Activated CD8-positive, alpha-beta memory T cell treated with anti-CD3 and anti-CD28 coated beads, Interleukin-2, amount 50 U/mL, for 1 hour (primary cell): ENCODE results near the gene MCF2L2.
"Not testable (repeated sequence)": the region's sequence is repeated elsewhere in the genome, so short reads cannot be mapped to it uniquely, and the experiment has no call there.

ENCODE experiments used
- DNase-seq: peaks from one replicate; pipeline ENCODE4 v3.0.0-alpha.2; 2020; ENCODE audit errors: extremely low read depth

Gene MCF2L2

GRCh38 chr3:183444748-183445147 lies 16.3 kb upstream of the MCF2L2 start:
- no peak for DNase-seq

DNA sequence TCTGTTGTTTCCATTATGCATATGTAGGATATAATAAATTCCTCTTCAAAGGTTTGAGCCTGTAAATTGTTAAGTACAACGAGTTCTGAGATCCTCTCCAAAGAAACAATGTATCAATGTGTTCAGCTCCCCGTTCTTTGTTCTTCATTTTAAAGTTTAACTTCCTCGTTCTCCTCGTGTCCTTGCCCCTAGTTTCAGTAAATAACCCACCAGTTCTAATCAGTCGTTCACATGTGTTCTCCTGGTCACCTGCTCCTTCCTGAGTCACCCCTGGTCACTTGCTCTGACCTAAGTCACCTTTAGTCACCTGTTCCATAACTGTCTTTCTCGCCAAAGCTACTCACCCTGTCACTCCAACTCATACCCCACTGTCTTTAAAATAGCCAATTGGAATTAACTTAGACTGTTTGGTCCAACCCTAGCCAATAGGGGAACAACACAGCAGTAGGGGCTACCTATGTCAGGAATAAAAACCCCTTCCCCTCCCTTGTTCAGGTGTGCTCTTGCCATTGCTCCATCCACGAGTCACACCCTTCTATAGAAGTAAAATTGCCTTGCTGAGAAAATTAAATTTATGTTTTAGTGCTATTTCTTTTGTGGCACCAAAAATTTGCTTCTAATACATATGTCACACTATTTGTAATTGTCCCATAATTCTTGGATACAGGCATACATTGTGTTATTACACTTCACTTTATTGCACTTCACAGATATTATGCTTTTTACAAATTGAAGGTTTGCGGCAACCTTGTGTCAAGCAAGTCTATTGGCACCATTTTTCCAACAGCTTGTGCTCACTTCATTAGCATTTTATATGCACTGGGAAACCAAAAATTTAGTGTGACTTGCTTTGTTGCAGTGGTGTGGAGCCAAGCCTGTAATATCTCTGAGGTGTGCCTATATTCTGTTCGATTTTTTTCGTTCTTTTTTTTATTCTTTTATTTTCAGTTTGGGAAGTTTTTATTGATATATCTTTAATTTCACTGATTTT lies 15.3 kb upstream of the MCF2L2 start:
- DNase-seq = no peak

DNA sequence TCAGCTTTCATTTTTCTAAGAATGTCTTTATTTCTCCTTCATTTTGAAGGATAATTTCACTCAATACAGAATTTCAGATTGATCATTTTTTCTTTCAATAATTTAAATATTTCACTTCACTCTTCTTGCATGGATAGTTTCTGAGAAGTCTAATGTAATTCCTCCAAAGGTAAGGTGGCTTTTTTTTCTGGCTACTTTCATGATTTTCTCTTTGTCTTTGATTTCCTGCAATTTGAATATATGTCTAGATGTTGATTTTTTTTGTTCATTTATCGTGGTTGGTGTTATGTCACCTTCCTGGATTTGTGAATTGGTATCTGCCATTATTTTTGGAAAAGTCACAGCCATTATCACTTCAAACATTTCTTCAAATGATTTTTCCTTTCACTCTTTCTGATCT lies 14.6 kb upstream of the MCF2L2 start:
- DNase-seq = no peak

DNA sequence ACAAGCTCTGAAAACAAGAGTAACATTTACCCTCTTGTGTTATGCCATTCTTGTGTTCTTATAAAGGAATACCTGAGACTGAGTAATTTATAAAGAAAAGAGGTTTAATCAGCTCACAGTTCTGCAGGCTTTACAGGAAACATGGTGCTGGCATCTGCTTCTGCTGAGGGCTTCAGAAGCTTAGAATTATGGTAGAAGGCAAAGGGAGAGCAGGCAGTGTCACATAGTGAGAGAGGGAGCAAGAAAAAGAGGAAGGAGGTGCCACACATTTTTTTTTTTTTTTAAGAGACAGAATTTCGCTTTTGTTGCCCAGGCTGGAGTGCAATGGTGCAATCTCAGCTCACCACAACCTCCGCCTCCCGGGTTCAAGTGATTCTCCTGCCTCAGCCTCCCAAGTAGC lies 12.1 kb upstream of the MCF2L2 start:
- DNase-seq = not testable (repeated sequence)

DNA sequence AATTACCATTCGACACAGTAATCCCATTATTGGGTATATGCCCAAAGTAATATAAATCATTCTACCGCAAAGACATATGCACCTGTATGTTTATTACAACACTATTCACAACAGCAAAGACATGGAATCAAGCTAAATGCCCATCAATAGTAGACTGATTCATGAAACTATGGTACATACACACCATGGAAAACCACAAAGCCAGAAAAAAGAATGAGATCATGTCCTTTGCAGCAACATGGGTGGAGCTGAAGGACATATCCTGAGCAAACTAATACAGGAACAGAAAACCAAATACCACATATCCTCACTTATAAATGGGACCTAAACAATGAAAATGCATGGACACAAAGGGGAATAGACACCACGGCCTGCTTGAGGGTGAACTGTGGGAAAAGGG lies 11.1 kb upstream of the MCF2L2 start:
- no peak for DNase-seq

- DNase-seq = no peak
Measured at GRCh38 chr3:183438735-183439134, 10.3 kb upstream of the MCF2L2 start.

GRCh38 chr3:183437666-183438564 lies 9.5 kb upstream of the MCF2L2 start:
- no peak for DNase-seq

DNA sequence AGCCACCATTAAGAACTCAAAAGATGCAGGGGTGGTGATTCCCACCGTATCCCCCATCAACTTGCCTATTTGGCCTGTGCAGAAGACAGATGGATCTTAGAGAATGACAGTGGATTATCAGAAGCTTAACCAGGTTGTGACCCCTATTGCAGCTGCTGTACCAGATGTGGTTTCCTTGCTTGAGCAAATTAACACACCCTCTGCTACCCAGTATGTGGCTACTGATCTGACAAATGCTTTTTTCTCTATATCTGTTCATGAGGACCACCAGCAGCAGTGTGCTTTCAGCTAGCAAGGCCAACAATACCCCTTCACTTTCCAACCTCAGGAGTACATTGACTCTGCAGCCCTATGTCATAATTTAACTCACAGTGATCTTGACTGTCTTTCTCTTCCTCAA lies 8.6 kb upstream of the MCF2L2 start:
- DNase-seq = no peak

- no peak for DNase-seq
Measured at GRCh38 chr3:183435661-183436060, 7.2 kb upstream of the MCF2L2 start.

GRCh38 chr3:183434992-183435391 lies 6.6 kb upstream of the MCF2L2 start:
- no peak for DNase-seq

DNA sequence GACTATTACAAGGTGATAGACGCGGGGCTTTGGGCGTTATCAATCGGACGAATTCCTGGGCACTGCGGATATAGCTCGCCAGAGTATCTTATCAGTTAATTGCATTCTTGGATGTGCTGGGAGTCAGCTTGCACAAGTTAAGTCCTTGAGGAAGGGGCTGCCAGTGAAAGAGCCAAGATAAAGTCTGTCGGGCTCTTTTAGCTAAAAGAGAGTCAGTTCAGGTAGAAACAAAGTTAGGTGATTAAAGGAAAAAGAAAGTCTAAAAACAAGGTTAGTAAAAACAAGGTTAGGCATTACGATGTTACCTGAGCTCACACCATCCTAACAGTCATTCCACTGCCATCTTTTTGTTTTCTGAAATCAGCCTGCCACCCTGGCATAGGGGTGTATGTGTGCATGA lies 6.1 kb upstream of the MCF2L2 start:
- no peak for DNase-seq

DNA sequence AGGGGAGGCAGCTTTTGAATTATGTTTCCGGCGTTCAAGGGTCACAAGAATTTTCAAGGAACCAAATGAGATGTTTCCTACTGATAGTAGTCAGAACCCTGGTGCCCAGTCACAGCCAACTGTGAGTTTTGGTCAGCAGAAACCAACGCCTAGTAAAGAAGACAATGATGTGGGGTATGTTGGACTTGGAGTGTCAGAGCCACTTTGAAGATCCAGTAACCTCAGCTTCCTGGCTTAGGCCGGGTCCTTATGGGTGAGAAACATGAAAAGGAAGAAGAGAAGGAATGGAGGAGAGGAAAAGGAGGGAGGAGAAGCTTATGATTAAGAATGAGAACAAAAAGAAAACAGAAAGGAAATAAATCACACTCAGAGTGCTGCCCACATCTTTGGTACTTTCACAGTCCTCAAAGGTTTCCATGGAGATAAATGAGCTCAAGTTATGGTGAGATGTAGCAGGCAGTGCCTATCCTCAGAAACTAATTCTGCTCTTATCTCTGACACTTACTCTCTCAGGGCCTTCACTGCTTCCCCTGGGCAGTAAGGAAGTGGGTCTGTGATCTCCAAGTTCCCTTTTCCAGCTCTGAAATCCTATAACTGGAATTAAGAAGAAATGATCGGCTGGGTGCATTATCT lies 2.0 kb upstream of the MCF2L2 start:
- no peak for DNase-seq

DNA sequence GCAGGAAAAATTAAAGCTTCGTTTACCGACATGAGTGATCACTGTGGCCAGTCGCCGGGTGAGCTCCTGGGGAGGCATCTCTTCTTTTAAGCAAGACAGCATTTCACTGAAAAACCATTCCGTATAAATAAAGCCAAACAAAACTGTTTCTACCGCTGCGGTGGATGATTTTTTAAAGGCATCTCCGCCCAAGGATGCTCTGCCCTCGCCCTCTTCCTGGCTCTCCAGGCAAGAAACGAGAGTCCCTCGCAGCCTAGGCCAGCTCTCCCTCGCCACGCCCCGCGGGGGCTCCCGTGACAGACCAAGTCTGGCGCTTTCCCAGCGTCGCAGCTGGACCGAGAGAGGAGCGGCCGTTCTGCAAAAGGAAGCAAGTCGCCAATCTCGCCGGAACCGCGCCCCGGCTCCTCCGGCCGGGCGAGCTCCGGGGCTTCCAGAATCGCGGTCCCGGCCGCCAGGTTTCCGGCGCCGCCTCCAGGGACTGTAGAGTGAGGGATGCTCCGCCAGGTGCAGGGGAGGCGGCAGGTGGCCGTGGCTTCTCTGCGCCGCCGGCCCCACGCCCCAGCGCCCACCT lies 458 bp downstream of the MCF2L2 start:
- no peak for DNase-seq

GRCh38 chr3:183427196-183427875 lies 1.1 kb downstream of the MCF2L2 start:
- DNase-seq = no peak

GRCh38 chr3:183418807-183419206 lies 9.6 kb downstream of the MCF2L2 start:
- not testable (repeated sequence) for DNase-seq

- DNase-seq = no peak
Measured at GRCh38 chr3:183411216-183411922, 17.1 kb downstream of the MCF2L2 start.

- DNase-seq = no peak
Measured at GRCh38 chr3:183410759-183411158, 17.7 kb downstream of the MCF2L2 start.

DNA sequence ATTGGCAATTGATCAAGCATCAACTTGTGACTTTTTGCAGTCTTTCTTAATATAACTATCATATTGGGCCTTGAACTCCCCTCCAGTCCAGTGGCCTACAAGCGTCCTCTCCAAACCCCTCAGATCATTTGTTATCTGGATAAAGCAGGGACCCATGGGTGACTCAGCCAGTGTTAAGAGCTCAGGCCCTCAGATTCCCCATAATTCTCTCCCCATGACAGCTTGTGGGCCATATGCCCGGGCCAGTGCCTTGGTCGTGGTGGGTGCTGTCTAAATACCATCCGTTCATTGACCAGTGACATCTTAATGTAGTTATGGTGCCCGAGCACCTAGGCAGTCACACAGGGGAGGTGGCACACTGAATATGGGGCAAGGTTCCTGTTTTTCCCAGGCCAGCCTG lies 18.1 kb downstream of the MCF2L2 start:
- DNase-seq = no peak

DNA sequence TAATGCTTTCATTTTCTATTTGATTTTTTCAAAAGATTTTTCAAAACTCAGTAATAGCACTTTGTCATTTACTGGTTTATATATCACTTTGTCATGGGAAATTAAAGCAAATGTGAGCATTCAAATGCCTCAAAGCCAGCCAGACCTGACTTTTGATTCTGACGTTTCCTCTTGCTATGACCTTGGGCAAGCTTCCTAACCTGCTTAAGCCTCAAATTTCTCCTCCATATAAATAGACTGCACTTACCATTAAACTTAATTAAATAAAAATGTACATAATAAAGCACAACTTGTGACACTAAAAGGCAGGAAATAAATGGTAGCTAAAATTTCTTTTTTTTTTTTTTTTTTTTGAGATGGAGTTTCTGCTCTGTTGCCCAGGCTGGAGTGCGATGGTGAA lies 19.2 kb downstream of the MCF2L2 start:
- no peak for DNase-seq

- DNase-seq = no peak
Measured at GRCh38 chr3:183401678-183402077, 26.7 kb downstream of the MCF2L2 start.

- no peak for DNase-seq
Measured at GRCh38 chr3:183400352-183400751, 28.1 kb downstream of the MCF2L2 start.
